HEK293T (cell line): ENCODE measurements around the gene SCYL1.

Experiments used
- CTCF ChIA-PET: fragments of 350-600 bp; formaldehyde crosslinking; extraction: SDS; loops from one replicate; lab custom pipeline; 2021; ENCODE audit warnings: antibody characterized with exemption, inconsistent platforms; lab: Yijun Ruan, JAX
- POLR2A ChIA-PET: fragments of 350-600 bp; formaldehyde crosslinking; extraction: SDS; loops from one replicate; lab custom pipeline; 2020; ENCODE audit warnings: antibody characterized with exemption, inconsistent platforms; lab: Yijun Ruan, JAX
- DNase-seq: peaks from one replicate; pipeline ENCODE4 v3.0.0; 2012; ENCODE audit warnings: mixed read lengths; ENCODE audit errors: extremely low spot score
- ARNT ChIP-seq: fragments of 450-650 bp; IDR thresholded peaks from 2 replicates; pipeline ENCODE4 v1.6.1; 2017; ENCODE audit warnings: mild to moderate bottlenecking
- BHLHE40 ChIP-seq: fragments of 450-650 bp; IDR thresholded peaks from 2 replicates; pipeline ENCODE4 v1.6.1; 2016; ENCODE audit warnings: mild to moderate bottlenecking, moderate library complexity, borderline replicate concordance
- CTBP1 ChIP-seq: fragments of 450-650 bp; IDR thresholded peaks from 2 replicates; pipeline ENCODE4 v1.6.1; 2016; ENCODE audit warnings: borderline replicate concordance
- ELF4 ChIP-seq: fragments of 450-650 bp; IDR thresholded peaks from 2 replicates; pipeline ENCODE4 v1.6.1; 2017; ENCODE audit warnings: antibody characterized with exemption
- FOXA1 ChIP-seq: fragments of 450-650 bp; IDR thresholded peaks from 2 replicates; pipeline ENCODE4 v1.6.1; 2016; ENCODE audit warnings: mild to moderate bottlenecking
- FOXK2 ChIP-seq: fragments of 450-650 bp; IDR thresholded peaks from 2 replicates; pipeline ENCODE4 v1.6.1; 2016; ENCODE audit warnings: mild to moderate bottlenecking
- FOXM1 ChIP-seq: fragments of 450-650 bp; IDR thresholded peaks from 2 replicates; pipeline ENCODE4 v1.6.1; 2017; ENCODE audit warnings: mild to moderate bottlenecking, borderline replicate concordance
- HDGF ChIP-seq: fragments of 450-650 bp; IDR thresholded peaks from 2 replicates; pipeline ENCODE4 v1.6.1; 2017; ENCODE audit warnings: antibody characterized with exemption, borderline replicate concordance
- L3MBTL2 ChIP-seq: fragments of 450-650 bp; conservative IDR thresholded peaks from 2 replicates; pipeline ENCODE4 v1.6.1; 2016; ENCODE audit warnings: mild to moderate bottlenecking
- LEF1 ChIP-seq: fragments of 450-650 bp; IDR thresholded peaks from 2 replicates; pipeline ENCODE4 v1.6.1; 2017; ENCODE audit warnings: mild to moderate bottlenecking, borderline replicate concordance
- NFRKB ChIP-seq: fragments of 450-650 bp; IDR thresholded peaks from 2 replicates; pipeline ENCODE4 v1.6.1; 2016; ENCODE audit warnings: mild to moderate bottlenecking, moderate library complexity
- PKNOX1 ChIP-seq: fragments of 450-650 bp; IDR thresholded peaks from 2 replicates; pipeline ENCODE4 v1.6.1; 2016
- SP1 ChIP-seq: fragments of 450-650 bp; IDR thresholded peaks from 2 replicates; pipeline ENCODE4 v1.6.1; 2017
- SUZ12 ChIP-seq: fragments of 450-650 bp; IDR thresholded peaks from 2 replicates; pipeline ENCODE4 v1.6.1; 2016; ENCODE audit warnings: mild to moderate bottlenecking
- TARDBP ChIP-seq: fragments of 450-650 bp; IDR thresholded peaks from 2 replicates; pipeline ENCODE4 v1.6.1; 2016
- ZNF384 ChIP-seq: fragments of 450-650 bp; IDR thresholded peaks from 2 replicates; pipeline ENCODE4 v1.6.1; 2016

SCYL1 gene

GRCh38 chr11:65578134-65578533 is 53.3 kb downstream of the SCYL1 start:
- ChIA-PET POLR2A (interaction anchor here (0.7 to 1.2 kb wide), 3 partner anchors 8 to 37 kb away, joined by 3 to 4 read pairs (median 4); partner anchors contain the start of genes MAP3K11 and PCNX3), CTCF (interaction anchor here (1.3 kb wide), 1 partner anchor 10 kb away, joined by 3 read pairs; no protein-coding TSS in a partner anchor)
- TF ChIP-seq PKNOX1: no peak
- no peak for TF ChIP-seq ARNT
- TF ChIP-seq ZNF384: no peak
- TF ChIP-seq HDGF: no peak
- TF ChIP-seq NFRKB: no peak
- no peak for DNase-seq

- ChIA-PET CTCF (no interaction called here), POLR2A (interaction anchor here (0.7 kb wide), 1 partner anchor 13 kb away, joined by 3 read pairs; no protein-coding TSS in a partner anchor)
- TF ChIP-seq SP1 (no peak), HDGF (no peak), TARDBP (no peak), FOXA1 (no peak), FOXK2 (no peak), CTBP1 (no peak), LEF1 (no peak), FOXM1 (no peak), ZNF384 (no peak), SUZ12 (no peak), ARNT (no peak), BHLHE40 (no peak)
- no peak for DNase-seq
Observed at GRCh38 chr11:65578667-65579066, 53.8 kb downstream of the SCYL1 start.

GRCh38 chr11:65579291-65579690 is 54.4 kb downstream of the SCYL1 start:
- ChIA-PET POLR2A (no interaction called here), CTCF (interaction anchor here (0.7 kb wide), 1 partner anchor 262 kb away, joined by 3 read pairs; no protein-coding TSS in a partner anchor)
- TF ChIP-seq ZNF384 (no peak), CTBP1 (no peak), NFRKB (no peak), TARDBP (no peak), LEF1 (no peak), L3MBTL2 (no peak)
- no peak for DNase-seq

- no peak for TF ChIP-seq SP1
- no peak for TF ChIP-seq LEF1
- TF ChIP-seq FOXA1: no peak
- TF ChIP-seq L3MBTL2: no peak
- TF ChIP-seq ARNT: no peak
- TF ChIP-seq FOXK2: no peak
- no peak for TF ChIP-seq CTBP1
- TF ChIP-seq BHLHE40: no peak
- TF ChIP-seq HDGF: no peak
- no peak for TF ChIP-seq FOXM1
- TF ChIP-seq ELF4: no peak
- TF ChIP-seq NFRKB: no peak
- TF ChIP-seq ZNF384: no peak
- no peak for TF ChIP-seq TARDBP
- TF ChIP-seq PKNOX1: no peak
- no peak for DNase-seq
- CTCF ChIA-PET: interaction anchor here (0.6 to 0.7 kb wide), 2 partner anchors 249 to 263 kb away, joined by 3 to 4 read pairs; no protein-coding TSS in a partner anchor
- POLR2A ChIA-PET: no interaction called here
Observed at GRCh38 chr11:65580031-65580692, 55.3 kb downstream of the SCYL1 start.

- TF ChIP-seq PKNOX1 (no peak), SUZ12 (no peak), ZNF384 (no peak), NFRKB (no peak), FOXM1 (no peak), FOXK2 (no peak), SP1 (no peak), L3MBTL2 (no peak), FOXA1 (no peak), CTBP1 (no peak)
- no peak for DNase-seq
- POLR2A ChIA-PET: no interaction called here
- CTCF ChIA-PET: interaction anchor here (0.6 kb wide), 1 partner anchor 249 kb away, joined by 4 read pairs; no protein-coding TSS in a partner anchor
Observed at GRCh38 chr11:65580756-65581155, 55.9 kb downstream of the SCYL1 start.

- DNase-seq: no peak
- ChIA-PET POLR2A (no interaction called here), CTCF (interaction anchor here (2.1 kb wide), 1 partner anchor 12 kb away, joined by 5 read pairs; no protein-coding TSS in a partner anchor)
- TF ChIP-seq L3MBTL2 (no peak), FOXA1 (no peak), CTBP1 (no peak), HDGF (no peak), FOXK2 (no peak), LEF1 (no peak), SP1 (no peak), FOXM1 (no peak), ELF4 (no peak), SUZ12 (no peak), ZNF384 (no peak), NFRKB (no peak), TARDBP (no peak), PKNOX1 (no peak), ARNT (no peak), BHLHE40 (no peak)
Observed at GRCh38 chr11:65581928-65582327, 57.0 kb downstream of the SCYL1 start.
